Astrocyte (in vitro differentiated cells and primary cell): Measurements from ENCODE around the gene CD226. TPM values are rescaled to one million over a fixed set of nuclear protein-coding genes. Genes with fewer than 3 reads are reported as not detected.

ENCODE experiments used
- DNase-seq: peaks from one replicate; pipeline ENCODE4 v3.0.0-alpha.2; 2010; ENCODE audit warnings: low read depth
- FAIRE-seq: peaks from 2 replicates; lab custom pipeline; 2011; peaks lifted over from hg19 to GRCh38; lab: Jason Lieb, UNC
- H2AFZ ChIP-seq: 2 replicates; pipeline ENCODE4 v1.6.0; 2012; ENCODE audit warnings: low read depth, low read length, inconsistent platforms
- H3K27ac ChIP-seq: 2 replicates; pipeline ENCODE4 v1.5.1; 2011; ENCODE audit warnings: low read depth, low read length, inconsistent platforms
- H3K27me3 ChIP-seq: 2 replicates; pipeline ENCODE4 v1.6.0; 2011; ENCODE audit warnings: low read length, inconsistent platforms; ENCODE audit not compliant: insufficient read depth
- H3K36me3 ChIP-seq: 2 replicates; pipeline ENCODE4 v1.5.1; 2011; ENCODE audit warnings: low read length, inconsistent platforms; ENCODE audit not compliant: insufficient read depth
- H3K4me1 ChIP-seq: 2 replicates; pipeline ENCODE4 v1.5.1; 2011; ENCODE audit warnings: low read length, inconsistent platforms; ENCODE audit not compliant: insufficient read depth
- H3K4me2 ChIP-seq: 2 replicates; pipeline ENCODE4 v1.6.0; 2012; ENCODE audit warnings: low read length, inconsistent platforms
- H3K4me3 ChIP-seq: 2 replicates; pipeline ENCODE4 v1.5.1; 2011; ENCODE audit warnings: low read depth, mild to moderate bottlenecking, low read length, inconsistent platforms; ENCODE audit not compliant: insufficient read depth
- H3K79me2 ChIP-seq: 2 replicates; pipeline ENCODE4 v1.6.0; 2012; ENCODE audit warnings: mild to moderate bottlenecking, low read length, inconsistent platforms; ENCODE audit not compliant: insufficient read depth
- H3K9ac ChIP-seq: 2 replicates; pipeline ENCODE4 v1.6.0; 2012; ENCODE audit warnings: mild to moderate bottlenecking, low read length, inconsistent platforms
- H3K9me3 ChIP-seq: 2 replicates; pipeline ENCODE4 v1.5.1; 2012; ENCODE audit warnings: low read depth, mild to moderate bottlenecking, low read length, inconsistent platforms; ENCODE audit not compliant: insufficient read depth
- H4K20me1 ChIP-seq: 2 replicates; pipeline ENCODE4 v1.6.0; 2012; ENCODE audit warnings: low read length, inconsistent platforms; ENCODE audit not compliant: insufficient read depth
- H3K27ac Mint-ChIP-seq: one replicate; pipeline ENCODE4 v1.8.0; 2021; ENCODE audit warnings: mild to moderate bottlenecking, mixed read lengths; ENCODE audit not compliant: unreplicated experiment
- H3K27me3 Mint-ChIP-seq: one replicate; pipeline ENCODE4 v1.8.0; 2021; ENCODE audit warnings: low read depth, mixed read lengths; ENCODE audit not compliant: unreplicated experiment
- H3K36me3 Mint-ChIP-seq: one replicate; pipeline ENCODE4 v1.8.0; 2021; ENCODE audit warnings: low read depth, mixed read lengths; ENCODE audit not compliant: unreplicated experiment
- H3K4me1 Mint-ChIP-seq: one replicate; pipeline ENCODE4 v1.8.0; 2021; ENCODE audit warnings: low read depth, mixed read lengths; ENCODE audit not compliant: unreplicated experiment
- H3K4me3 Mint-ChIP-seq: one replicate; pipeline ENCODE4 v1.8.0; 2021; ENCODE audit warnings: mild to moderate bottlenecking, moderate library complexity, mixed read lengths; ENCODE audit not compliant: unreplicated experiment
- H3K9me3 Mint-ChIP-seq: one replicate; pipeline ENCODE4 v1.8.0; 2021; ENCODE audit warnings: mild to moderate bottlenecking, mixed read lengths; ENCODE audit not compliant: unreplicated experiment
- CTCF ChIP-seq: IDR thresholded peaks from 2 replicates; pipeline ENCODE4 v1.5.1; 2011; ENCODE audit warnings: low read depth, mild to moderate bottlenecking, inconsistent platforms, low read length, moderate library complexity; ENCODE audit not compliant: insufficient read depth
- EZH2 ChIP-seq: IDR thresholded peaks from 2 replicates; pipeline ENCODE4 v1.6.1; 2012; ENCODE audit warnings: mild to moderate bottlenecking, low read length, inconsistent platforms; ENCODE audit not compliant: insufficient read depth
- total RNA-seq: library from RNA; stranded (reverse); gene quantifications from 2 replicates; pipeline ENCODE4 v1.2.1, GENCODE V29; 2021

Gene CD226
- total RNA-seq, 1 donor from 2014 or later = 0.07 TPM

GRCh38 chr18:69885355-69885754 is 62.3 kb downstream of the CD226 start:
- no peaks in the 10 kb centered on the region for H3K79me2 ChIP-seq
- H4K20me1 ChIP-seq = no peaks in the 10 kb centered on the region
- Mint-ChIP-seq H3K27me3 (no peaks in the 10 kb centered on the region), H3K9me3 (no peaks in the 10 kb centered on the region), H3K27ac (no peak overlapping the region), H3K4me1 (no peaks in the 10 kb centered on the region), H3K36me3 (no peaks in the 10 kb centered on the region), H3K4me3 (no peak overlapping the region)
- H3K27ac ChIP-seq = no peak overlapping the region
- H2AFZ ChIP-seq = no peak overlapping the region
- TF ChIP-seq CTCF (no peak), EZH2 (no peak)
- H3K27me3 ChIP-seq = no peaks in the 10 kb centered on the region
- H3K36me3 ChIP-seq = no peaks in the 10 kb centered on the region
- FAIRE-seq = no peak
- no peaks in the 10 kb centered on the region for H3K4me1 ChIP-seq
- H3K9ac ChIP-seq = no peak overlapping the region
- no peak overlapping the region for H3K4me2 ChIP-seq
- no peak for DNase-seq
- H3K4me3 ChIP-seq = no peak overlapping the region
- no peaks in the 10 kb centered on the region for H3K9me3 ChIP-seq

GRCh38 chr18:69883781-69884180 is 63.9 kb downstream of the CD226 start:
- no peak overlapping the region for H3K9ac ChIP-seq
- Mint-ChIP-seq H3K27ac (no peak overlapping the region), H3K36me3 (no peaks in the 10 kb centered on the region), H3K27me3 (no peaks in the 10 kb centered on the region), H3K9me3 (peaks cover under 1% of the 10 kb centered on the region), H3K4me3 (no peak overlapping the region), H3K4me1 (peaks cover 2% of the 10 kb centered on the region)
- H3K4me3 ChIP-seq = no peak overlapping the region
- no peak overlapping the region for H2AFZ ChIP-seq
- no peaks in the 10 kb centered on the region for H3K79me2 ChIP-seq
- no peak overlapping the region for H3K4me2 ChIP-seq
- no peaks in the 10 kb centered on the region for H4K20me1 ChIP-seq
- H3K27ac ChIP-seq = no peak overlapping the region
- no peaks in the 10 kb centered on the region for H3K27me3 ChIP-seq
- TF ChIP-seq EZH2 = no peak
- no peak for TF ChIP-seq CTCF
- no peaks in the 10 kb centered on the region for H3K36me3 ChIP-seq
- H3K4me1 ChIP-seq = no peaks in the 10 kb centered on the region
- FAIRE-seq (no peak), DNase-seq (no peak)
- no peaks in the 10 kb centered on the region for H3K9me3 ChIP-seq

- Histone ChIP-seq H3K36me3 (no peaks in the 10 kb centered on the region), H3K9me3 (no peaks in the 10 kb centered on the region), H4K20me1 (no peaks in the 10 kb centered on the region), H3K27ac (no peak overlapping the region), H3K27me3 (no peaks in the 10 kb centered on the region), H3K4me3 (no peak overlapping the region), H3K4me1 (no peaks in the 10 kb centered on the region), H2AFZ (no peak overlapping the region), H3K9ac (no peak overlapping the region), H3K79me2 (no peaks in the 10 kb centered on the region), H3K4me2 (no peak overlapping the region)
- TF ChIP-seq CTCF = no peak
- TF ChIP-seq EZH2 = no peak
- no peak overlapping the region for H3K4me3 Mint-ChIP-seq
- H3K4me1 Mint-ChIP-seq = peaks cover 5% of the 10 kb centered on the region
- FAIRE-seq = no peak
- H3K36me3 Mint-ChIP-seq = no peaks in the 10 kb centered on the region
- H3K9me3 Mint-ChIP-seq = peaks cover 1% of the 10 kb centered on the region
- no peaks in the 10 kb centered on the region for H3K27me3 Mint-ChIP-seq
- DNase-seq = no peak
- no peak overlapping the region for H3K27ac Mint-ChIP-seq
These were observed 64.6 kb downstream of the CD226 start for GRCh38 chr18:69882965-69883668.
